ENCODE data around the gene ZBTB21.

GRCh38 chr21:42030311-42030710 is 20.2 kb upstream of the ZBTB21 start:
- TF ChIP-seq POLR2A (IDR thresholded peaks at IDR 0.05), result no peak
- TF ChIP-seq CTCF (IDR thresholded peaks at IDR 0.05), result no peak
